Hematopoietic multipotent progenitor cell (in vitro differentiated cells): ENCODE measurements around the gene SOX30. TPM values are rescaled to one million over a fixed set of nuclear protein-coding genes. Genes with fewer than 3 reads are reported as not detected.

Source experiments
- DNase-seq, 3 donors: peaks; one replicate each; pipeline ENCODE4 v3.0.0-alpha.2; 2011 to 2015; ENCODE audit warnings: low read depth in 2 of 3, low spot score in 2 of 3
- small RNA-seq: library from RNA; depleted of rRNA; stranded (forward); fragments of <200 nt; gene quantifications from one replicate; pipeline ENCODE3, GENCODE V24; 2012
- total RNA-seq: library from RNA; depleted of rRNA; stranded (reverse); fragments of >200 nt; gene quantifications from one replicate; pipeline ENCODE4 v1.2.3, GENCODE V29; 2012

Gene SOX30
- total RNA-seq, 1 donor, result under 0.01 TPM

DNA sequence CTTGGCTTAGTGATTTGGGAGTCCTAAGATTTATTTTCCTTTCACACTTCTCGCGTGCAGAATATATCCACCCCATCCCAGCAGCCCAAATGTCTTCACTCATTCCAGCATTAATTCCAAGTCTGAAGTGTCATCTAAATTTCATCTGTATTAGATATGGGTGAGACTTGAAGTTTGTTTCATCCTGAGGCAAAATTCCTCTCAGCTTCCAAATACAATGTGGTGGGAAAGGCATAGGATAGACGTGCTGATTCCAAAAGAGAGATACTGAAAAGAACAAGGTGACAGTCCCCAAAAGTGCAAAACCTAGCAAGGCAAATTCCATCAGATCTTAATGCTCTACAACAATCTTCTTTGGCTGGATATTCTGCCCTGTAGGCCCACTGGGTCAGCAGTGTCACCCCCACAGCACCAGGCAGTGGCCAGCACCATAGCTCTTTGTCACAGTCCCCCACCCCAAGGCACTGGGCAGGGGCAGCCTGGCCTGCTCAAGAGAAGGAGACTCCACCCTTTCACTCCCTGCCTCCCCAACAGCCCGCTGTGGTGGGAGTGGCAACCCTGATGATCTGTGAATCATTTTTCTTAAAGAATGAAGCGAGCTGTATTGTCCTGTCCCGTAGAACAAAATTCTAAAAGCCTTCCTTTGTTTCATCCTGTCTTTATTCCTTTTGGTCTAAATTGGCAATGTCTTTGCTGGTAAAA, 74.0 kb downstream of the SOX30 start:
- DNase-seq, result no peak

DNA sequence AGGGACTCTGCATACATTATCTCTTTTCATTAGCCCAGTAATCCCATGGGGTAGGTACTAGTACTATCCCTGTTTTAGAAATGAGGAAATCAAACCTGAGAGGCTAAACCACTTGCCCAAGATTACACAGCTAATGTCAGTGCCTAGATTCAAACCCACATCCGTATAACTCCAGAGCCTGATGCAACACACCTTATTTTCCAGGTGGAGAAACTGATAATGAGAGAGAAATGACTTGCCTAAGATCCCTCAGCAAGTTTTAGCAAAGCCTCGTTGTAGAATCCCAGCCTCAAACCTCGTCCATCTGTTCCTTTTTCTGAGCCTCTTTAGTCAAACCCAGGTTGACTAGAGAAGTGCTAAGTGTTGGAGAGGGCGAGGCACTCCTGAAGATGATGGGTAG, 75.6 kb downstream of the SOX30 start:
- DNase-seq, result no peak

Small RNA genes within 50 kb of the gene (small RNA-seq; reads per million reads assigned to genes)
- not detected for gene RNU6-390P

Other genes starting within 250 kb of the SOX30 start
- gene NIPAL4, start 192.2 kb downstream of the SOX30 start, total RNA-seq, result 0.81 TPM
- gene ADAM19, start 76.7 kb downstream of the SOX30 start, total RNA-seq, result 2.2 TPM
- not detected for gene C5orf52, start 19.1 kb upstream of the SOX30 start, total RNA-seq
- 29.1 TPM for gene THG1L, start 79.0 kb upstream of the SOX30 start, total RNA-seq
- 2.4 TPM for gene LSM11, start 91.3 kb upstream of the SOX30 start, total RNA-seq
- gene CLINT1, start 206.7 kb upstream of the SOX30 start, total RNA-seq, result 181 TPM